Stimulated activated CD8-positive, alpha-beta memory T cell treated with anti-CD3 and anti-CD28 coated beads, Interleukin-2, amount 100 ng/mL, for 48 hours (primary cell): ENCODE measurements around the gene CBX3.
"Not testable (repeated sequence)": the region's sequence is repeated elsewhere in the genome, so short reads cannot be mapped to it uniquely, and the experiment has no call there.

Experiments used
- DNase-seq, 2 donors: peaks; one replicate each; pipeline ENCODE4 v3.0.0-alpha.2; 2020; ENCODE audit warnings: low read depth in 2 of 2

CBX3 gene

DNA sequence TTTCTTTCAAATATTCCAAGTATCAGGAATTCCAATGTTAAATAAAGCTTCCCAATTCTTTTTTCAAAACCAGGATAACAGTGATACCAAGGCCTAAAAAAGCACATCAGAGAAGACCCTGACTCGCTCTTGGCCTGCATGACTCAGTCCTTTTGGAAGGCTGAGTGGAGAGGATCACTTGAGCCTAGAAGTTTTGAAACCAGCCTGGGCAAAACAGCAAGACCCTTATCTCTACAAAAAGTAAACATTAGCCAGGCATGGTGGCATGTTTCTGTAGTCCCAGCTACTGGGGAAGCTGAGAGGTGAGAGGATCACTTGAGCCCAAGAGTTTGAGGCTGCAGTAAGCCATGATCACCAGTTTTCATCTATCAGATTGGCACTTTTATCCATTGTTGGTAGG is 30.9 kb upstream of the CBX3 start:
- DNase-seq = no peak

DNA sequence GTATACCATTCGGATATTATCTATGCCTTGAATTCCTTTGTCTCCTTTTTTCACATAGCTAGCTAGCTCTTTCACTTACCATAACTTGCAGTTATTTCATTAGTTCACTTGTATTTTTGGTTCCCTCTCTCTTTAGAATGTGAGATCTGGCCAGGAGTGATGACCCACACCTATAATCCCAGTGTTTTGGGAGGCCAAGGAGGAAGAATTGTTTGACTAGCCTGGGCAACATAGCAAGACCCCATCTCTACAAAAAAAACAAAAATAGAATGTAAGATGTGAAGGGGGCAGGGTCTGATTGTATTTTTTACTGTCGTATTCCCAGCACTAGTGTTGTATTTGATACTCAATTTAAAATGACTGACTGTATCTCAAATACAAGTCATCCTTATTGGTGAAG is 29.9 kb upstream of the CBX3 start:
- DNase-seq = no peak

DNA sequence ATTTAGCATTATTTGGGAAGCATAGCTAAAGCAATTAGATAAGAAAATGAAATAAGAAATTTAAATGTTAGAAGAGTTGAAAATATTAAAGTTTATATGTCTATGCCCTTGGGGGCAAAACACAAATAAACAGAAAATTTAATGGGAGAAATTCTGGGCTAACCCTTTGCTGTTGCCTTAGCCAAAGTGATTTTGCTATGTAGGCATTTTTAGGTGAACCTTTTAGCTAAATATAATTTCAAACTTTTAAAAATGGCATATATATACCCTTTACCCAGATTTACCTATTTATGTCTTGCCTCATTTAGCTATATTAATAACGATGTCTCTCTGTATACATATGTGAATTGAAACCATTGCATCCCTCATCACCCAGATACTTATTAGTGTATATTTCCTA is 29.5 kb upstream of the CBX3 start:
- DNase-seq = no peak

DNA sequence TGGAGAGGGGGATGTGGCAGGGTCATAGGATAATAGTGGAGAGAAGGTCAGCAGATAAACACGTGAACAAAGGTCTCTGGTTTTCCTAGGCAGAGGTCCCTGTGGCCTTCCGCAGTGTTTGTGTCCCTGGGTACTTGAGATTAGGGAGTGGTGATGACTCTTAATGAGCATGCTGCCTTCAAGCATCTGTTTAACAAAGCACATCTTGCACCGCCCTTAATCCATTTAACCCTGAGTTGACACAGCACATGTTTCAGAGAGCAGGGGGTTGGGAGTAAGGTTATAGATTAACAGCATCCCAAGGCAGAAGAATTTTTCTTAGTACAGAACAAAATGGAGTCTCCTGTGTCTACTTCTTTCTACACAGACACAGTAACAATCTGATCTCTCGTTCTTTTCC is 25.6 kb upstream of the CBX3 start:
- not testable (repeated sequence) for DNase-seq

DNA sequence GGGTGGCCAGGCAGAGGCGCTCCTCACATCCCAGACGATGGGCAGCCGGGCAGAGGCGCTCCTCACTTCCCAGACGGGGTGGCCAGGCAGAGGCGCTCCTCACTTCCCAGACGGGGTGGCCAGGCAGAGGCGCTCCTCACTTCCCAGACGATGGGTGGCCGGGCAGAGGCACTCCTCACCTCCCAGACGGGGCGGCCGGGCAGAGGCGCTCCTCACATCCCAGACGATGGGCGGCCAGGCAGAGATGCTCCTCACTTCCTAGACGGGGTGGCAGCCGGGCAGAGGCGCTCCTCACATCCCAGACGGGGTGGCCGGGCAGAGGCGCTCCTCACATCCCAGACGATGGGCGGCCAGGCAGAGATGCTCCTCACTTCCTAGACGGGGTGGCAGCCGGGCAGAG is 24.8 kb upstream of the CBX3 start:
- DNase-seq = not testable (repeated sequence)

DNA sequence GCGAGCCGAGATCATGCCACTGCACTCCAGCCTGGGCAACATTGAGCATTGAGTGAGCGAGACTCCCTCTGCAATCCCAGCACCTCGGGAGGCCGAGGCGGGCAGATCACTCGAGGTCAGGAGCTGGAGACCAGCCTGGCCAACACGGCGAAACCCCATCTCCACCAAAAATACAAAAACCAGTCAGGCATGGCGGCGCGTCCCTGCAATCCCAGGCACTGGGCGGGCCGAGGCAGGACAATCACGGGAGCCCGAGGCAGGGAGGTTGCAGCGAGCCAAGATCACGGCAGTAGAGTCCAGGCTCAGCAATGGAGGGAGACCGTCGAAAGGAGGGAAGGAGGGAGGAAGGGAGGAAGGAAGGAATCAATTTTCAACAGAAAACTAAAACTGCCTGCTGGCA is 24.3 kb upstream of the CBX3 start:
- not testable (repeated sequence) for DNase-seq

DNA sequence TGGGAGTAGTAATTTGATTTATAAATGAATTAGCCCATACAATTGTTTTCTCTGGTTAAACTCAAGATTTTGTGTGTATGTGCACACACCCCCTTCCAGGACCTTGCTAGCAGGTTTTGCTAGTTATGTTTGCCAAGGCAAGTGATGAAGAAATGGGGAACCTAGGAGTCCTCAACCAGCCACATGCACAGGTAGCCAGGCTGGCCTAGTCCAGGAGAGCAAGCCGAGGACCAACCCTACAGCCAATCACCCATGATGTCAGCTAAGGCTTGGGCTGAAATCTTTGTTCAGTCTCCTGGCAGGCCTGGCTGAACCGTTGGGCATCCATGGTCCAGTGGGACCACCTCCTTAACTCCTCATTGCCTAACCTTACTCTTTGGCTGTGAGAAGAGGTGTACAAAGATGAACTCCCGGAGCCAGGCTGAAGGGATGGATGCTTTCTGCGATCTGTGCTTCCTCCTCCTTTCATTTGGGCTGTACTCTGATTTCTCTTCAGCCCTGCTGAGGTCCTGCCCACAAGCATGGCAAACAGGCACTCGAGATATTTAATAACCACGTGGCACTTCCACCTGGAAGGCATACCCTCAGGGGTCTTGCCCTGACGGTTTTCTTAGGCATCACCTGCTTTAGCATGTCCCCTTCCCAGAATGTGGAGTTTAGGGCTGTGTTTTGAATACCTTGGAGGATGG is 23.1 kb upstream of the CBX3 start:
- DNase-seq = no peak

DNA sequence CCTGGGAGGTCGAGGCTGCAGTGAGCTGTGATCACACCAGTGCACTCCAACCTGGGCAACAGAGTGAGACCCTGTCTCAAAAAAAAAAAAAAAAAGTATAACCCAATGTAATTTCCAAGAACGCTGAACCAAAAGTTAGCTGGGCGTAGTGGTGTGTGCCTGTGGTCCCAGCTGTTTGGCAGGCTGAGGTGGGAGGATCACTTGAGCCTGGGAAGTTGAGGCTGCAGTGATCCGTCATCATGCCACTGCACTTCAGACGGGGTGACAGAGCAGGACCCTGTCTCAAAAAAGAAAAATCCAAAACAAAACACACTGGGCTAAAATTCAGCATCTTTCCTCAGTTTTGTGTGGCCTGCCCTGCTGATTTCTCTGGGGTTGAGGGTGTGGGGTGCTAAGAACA is 22.1 kb upstream of the CBX3 start:
- DNase-seq = no peak

DNA sequence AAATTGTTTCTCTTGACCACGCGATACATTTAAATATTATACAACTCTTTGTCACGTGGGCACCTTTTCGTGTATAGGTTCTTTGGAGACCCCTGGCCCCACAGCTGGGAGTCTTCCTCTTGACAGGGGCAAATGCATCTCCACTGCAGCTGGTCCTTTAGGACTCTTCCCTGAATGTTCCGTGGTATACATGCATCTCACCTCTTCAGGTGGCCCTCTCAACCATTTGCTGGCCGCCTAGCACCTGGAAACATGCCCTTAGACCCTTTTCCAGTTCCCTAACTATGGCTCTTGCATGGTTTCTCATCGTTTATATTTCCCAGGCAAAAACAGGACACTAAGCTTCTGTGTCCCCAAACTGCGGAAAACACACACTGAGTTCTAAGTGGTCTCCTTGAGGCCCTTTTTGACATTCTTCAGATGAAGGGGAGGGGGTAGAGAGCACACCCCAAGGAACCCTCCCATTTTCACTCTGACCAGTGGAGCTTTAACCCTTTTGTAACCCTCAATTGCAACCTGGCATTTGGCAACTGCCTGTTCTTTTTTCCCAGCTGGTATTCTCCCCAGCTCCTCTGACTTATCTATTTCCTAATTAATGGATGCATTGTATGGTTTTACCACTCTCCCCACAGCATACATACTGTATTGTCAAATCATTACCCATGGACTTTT is 21.6 kb upstream of the CBX3 start:
- DNase-seq = no peak

DNA sequence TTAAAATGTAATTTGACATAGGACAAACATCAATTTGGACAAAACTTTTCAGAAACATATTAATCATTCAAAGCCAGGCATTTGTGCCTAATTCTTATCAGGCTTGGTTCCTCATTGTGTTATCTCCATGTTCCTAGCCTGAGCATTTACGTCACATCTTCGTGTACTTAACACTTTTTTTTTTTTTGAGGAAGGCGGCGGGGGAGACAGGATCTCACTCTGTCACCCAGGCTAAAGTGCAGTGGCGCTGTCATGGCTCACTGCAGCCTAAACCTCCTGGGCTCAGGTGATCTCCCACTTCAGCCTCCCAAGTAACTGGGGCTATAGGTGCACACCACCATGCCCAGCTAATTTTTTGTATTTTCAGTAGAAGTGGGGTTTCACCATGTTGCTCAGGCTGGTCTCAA is 20.8 kb upstream of the CBX3 start:
- DNase-seq = no peak

DNA sequence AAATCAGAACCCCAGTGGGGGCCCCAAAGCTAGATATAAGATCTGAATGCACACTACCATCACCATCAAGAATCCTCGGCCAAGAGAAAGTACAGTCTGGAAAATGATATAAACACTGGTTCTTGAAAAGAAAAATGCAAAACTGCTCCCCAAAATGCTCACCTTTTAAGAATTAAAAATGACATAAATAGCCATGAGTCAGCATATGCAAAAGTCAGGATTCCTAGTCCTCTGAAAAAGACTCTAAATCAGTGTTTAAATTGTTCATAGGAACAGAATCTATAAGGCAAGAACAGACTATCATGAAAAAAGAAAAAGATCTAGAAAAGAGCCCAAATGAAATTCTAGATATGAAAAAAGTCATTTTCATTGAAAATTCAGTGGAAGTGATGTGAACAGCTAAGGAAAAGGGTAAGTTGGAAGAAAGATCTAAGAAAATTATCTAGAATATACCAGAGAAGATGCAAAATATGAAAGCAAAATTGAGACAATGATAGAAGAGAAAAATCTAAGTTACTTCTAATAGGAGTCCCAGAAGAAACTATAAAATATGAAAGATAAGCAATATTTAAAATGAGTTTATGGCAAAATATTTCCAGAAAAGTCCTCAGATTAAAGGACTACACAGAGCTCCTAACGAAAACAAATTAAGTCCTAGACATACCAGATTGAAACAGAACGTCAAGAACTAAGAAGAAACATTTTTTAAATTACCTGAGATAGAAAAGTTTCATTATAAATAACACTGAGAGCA is 19.9 kb upstream of the CBX3 start:
- DNase-seq = no peak

DNA sequence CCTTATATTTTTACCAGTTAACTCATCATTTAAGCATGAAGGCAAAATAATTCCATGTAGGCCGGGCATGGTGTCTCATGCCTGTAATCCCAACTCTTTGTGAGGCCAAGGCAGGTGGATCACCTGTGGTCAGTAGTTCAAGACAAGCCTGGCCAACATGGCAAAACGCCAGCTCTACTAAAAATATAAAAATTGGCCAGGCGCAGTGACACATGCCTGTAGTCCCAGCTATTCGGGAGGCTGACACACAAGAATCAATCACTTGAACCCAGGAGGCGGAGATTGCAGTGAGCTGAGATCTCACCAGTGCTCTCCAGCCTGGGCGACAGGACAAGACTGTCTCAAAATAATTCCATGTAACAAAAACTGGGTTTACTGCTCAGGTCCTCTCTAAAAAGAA is 19.3 kb upstream of the CBX3 start:
- DNase-seq = no peak

DNA sequence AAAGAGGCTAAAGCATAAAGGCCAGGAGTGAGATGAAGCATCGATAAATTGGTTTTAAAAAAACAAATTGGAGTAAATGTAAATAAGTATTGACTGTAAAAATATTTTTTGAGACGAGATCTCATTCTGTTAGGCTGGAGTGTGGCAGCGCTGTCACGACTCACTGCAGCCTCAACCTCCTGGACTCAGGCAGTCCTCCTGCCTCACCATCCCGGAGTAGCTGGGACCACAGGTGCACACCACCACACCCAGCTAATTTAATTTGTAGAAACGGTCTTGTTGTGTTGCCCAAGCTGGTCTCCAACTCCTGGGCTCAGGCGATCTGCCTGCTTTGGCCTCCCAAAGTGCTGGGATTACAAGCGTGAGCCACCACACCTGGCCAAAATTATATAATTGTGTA is 18.8 kb upstream of the CBX3 start:
- no peak for DNase-seq

DNA sequence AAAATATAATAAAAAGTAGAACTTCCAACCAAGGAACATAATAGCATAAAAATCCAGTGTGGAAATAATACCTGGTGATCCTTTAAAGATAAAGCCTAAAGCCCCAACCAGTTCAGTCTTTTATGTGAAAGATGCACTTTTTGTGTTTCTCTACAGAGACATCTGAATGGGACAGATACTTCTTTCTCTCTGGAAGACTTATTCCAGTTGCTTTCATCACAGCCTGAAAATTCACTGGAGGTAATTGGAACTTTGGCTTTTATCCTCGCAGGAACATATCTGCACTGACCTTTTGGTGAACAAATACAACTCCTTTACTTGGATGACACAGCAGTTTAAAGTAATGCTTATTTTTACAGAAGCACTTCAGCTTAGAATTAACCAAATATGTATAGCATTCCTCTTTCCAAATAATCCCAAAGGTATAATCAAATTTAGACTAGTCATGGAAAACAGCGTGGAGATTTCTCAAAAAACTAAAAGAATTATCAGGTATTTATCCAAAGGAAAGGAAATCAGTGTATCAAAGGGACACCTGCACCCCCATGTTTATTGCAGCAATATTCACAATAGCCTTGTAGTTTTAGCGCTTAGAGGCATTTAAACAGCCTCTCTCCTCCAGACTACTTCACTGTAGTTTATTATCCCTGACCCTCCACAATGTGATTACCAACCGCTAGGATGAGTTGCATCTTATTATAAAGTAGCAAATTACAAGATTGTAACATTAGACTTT is 17.8 kb upstream of the CBX3 start:
- no peak for DNase-seq

DNA sequence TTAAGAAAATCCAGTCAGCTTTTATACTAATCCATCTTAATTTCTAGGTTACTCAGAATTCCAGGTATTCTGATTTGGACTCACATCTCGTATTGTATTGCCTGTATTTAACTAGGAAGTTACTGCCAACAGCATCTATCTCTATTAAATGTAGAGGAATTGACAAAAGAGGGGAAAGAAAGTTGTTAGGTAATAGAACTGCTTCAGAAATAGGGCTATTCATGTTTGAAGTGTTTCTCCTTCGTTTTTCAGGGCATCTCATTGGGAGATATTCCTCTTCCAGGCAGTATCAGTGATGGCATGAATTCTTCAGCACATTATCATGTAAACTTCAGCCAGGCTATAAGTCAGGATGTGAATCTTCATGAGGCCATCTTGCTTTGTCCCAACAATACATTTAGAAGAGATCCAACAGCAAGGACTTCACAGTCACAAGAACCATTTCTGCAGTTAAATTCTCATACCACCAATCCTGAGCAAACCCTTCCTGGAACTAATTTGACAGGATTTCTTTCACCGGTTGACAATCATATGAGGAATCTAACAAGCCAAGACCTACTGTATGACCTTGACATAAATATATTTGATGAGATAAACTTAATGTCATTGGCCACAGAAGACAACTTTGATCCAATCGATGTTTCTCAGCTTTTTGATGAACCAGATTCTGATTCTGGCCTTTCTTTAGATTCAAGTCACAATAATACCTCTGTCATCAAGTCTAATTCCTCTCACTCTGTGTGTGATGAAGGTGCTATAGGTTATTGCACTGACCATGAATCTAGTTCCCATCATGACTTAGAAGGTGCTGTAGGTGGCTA is 17.1 kb upstream of the CBX3 start:
- not testable (repeated sequence) for DNase-seq

DNA sequence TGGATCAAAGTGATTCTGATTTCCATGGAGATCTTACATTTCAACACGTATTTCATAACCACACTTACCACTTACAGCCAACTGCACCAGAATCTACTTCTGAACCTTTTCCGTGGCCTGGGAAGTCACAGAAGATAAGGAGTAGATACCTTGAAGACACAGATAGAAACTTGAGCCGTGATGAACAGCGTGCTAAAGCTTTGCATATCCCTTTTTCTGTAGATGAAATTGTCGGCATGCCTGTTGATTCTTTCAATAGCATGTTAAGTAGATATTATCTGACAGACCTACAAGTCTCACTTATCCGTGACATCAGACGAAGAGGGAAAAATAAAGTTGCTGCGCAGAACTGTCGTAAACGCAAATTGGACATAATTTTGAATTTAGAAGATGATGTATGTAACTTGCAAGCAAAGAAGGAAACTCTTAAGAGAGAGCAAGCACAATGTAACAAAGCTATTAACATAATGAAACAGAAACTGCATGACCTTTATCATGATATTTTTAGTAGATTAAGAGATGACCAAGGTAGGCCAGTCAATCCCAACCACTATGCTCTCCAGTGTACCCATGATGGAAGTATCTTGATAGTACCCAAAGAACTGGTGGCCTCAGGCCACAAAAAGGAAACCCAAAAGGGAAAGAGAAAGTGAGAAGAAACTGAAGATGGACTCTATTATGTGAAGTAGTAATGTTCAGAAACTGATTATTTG is 16.3 kb upstream of the CBX3 start:
- no peak for DNase-seq

DNA sequence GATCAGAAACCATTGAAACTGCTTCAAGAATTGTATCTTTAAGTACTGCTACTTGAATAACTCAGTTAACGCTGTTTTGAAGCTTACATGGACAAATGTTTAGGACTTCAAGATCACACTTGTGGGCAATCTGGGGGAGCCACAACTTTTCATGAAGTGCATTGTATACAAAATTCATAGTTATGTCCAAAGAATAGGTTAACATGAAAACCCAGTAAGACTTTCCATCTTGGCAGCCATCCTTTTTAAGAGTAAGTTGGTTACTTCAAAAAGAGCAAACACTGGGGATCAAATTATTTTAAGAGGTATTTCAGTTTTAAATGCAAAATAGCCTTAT is 15.7 kb upstream of the CBX3 start:
- DNase-seq = no peak

DNA sequence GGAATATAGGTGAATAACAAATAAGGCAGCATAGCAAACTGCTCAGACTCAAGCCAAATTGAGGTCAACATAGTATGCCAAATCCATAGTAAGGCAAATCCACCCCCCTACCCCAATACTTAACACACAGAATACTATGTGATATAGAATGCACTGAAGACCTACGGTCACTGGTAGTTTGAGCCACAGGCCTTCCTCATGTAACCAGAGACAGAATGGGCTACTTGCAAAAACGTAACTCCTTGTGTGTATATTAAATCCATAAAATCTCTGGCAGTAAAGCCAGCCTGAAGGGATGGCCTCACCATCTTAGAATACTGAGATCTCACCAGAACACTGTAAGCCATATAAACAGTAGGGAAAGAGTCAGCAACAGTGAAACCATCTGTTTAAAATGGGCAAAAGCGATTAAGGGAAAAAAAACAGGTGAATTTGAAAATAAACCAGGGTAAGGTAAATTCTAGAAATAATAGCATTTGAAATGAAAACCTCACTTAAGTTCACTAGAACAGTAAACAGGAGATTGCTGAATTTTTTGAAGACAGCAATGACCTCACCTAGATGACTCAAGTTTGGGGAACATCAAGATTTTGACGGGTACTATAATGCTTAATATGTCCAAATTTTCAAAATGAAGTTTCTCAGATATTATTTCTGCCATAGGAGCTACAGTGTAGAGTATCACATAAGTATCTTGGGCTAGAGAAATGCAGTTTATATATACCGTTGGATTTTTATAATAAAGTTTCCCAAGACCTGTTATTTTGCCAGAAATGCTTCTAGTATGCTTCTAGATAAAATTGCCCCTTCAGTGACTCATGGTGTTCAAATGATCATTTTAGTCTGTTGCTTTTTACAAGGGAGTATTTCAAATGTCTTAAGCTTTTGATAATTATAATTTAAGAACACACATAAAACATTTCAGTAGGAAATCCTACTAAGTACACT is 14.9 kb upstream of the CBX3 start:
- DNase-seq = no peak

DNA sequence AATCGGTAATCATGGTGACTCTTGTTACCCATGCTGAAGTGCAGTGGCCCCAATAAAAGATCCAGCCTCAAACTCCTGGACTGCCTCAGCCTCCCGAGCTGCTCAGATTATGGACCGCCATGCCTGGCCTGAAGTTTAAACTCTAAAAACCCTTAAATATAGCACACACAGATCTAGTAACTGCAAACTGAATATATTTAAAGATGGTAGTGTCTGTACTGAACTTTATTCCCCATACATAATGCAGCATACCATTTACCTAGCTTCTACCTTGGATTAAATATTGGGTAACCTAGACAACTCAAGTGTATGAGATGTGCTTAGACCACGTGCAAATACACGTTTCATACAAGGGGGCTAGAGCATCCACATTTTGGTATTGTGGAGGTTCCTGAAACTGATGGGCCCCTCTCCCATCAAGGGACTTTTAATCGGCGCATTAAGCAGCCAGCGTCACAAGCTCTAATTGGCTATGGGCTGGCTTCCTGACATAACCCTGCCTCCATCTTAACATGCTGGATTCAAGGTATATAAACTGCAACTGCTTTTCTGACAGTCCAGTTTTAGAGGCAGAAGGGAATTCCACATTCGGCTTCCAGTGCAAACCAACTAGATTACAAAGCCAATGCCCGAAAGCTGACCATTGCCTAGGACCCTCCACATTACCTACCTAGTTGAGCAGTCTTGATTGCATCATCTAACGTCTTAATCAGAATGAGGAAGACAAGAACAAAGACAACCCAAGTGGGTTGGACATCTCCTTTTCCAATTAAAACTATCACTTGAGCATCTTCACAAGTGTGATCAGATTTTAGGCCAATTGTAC is 14.0 kb upstream of the CBX3 start:
- DNase-seq = no peak
